CD4-positive, alpha-beta T cell treated with Interleukin-12 subunit alpha and Interleukin-12 subunit beta, for 1 hour (primary cell): ENCODE results near the gene HSD3B7.

ENCODE experiments used
- DNase-seq: peaks from one replicate; pipeline ENCODE4 v3.0.0-alpha.2; 2020

Gene HSD3B7

GRCh38 chr16:30957456-30958174 lies 27.4 kb upstream of the HSD3B7 start, which contains the start of gene SETD1A:
TSS of gene SETD1A (plus strand) at chr16:30957754. CDS start at chr16:30958732, 978 bp downstream.
- DNase-seq = peak; percentile 97

GRCh38 chr16:30958175-30959079 lies 26.6 kb upstream of the HSD3B7 start:
- DNase-seq = no peak

- no peak for DNase-seq
Observed at GRCh38 chr16:30961384-30961783, 23.6 kb upstream of the HSD3B7 start.

- no peak for DNase-seq
Observed at GRCh38 chr16:30963925-30964511, 21.0 kb upstream of the HSD3B7 start.

GRCh38 chr16:30964574-30965226 lies 20.3 kb upstream of the HSD3B7 start:
- no peak for DNase-seq

GRCh38 chr16:30965436-30965835 lies 19.6 kb upstream of the HSD3B7 start:
- no peak for DNase-seq

- no peak for DNase-seq
Observed at GRCh38 chr16:30966033-30966619, 18.9 kb upstream of the HSD3B7 start.

GRCh38 chr16:30967795-30968194 lies 17.2 kb upstream of the HSD3B7 start:
- no peak for DNase-seq

- no peak for DNase-seq
Observed at GRCh38 chr16:30969246-30969842, 15.7 kb upstream of the HSD3B7 start.

- DNase-seq = no peak
Observed at GRCh38 chr16:30971298-30971697, 13.7 kb upstream of the HSD3B7 start.

- DNase-seq = no peak
Observed at GRCh38 chr16:30972872-30973271, 12.1 kb upstream of the HSD3B7 start.

- no peak for DNase-seq
Observed at GRCh38 chr16:30974348-30974747, 10.7 kb upstream of the HSD3B7 start.

- DNase-seq = no peak
Observed at GRCh38 chr16:30976486-30976885, 8.5 kb upstream of the HSD3B7 start.

GRCh38 chr16:30977502-30977901 lies 7.5 kb upstream of the HSD3B7 start:
- DNase-seq = no peak

- DNase-seq = no peak
Observed at GRCh38 chr16:30979170-30980022, 5.6 kb upstream of the HSD3B7 start.

GRCh38 chr16:30980023-30980371 lies 5.0 kb upstream of the HSD3B7 start:
- no peak for DNase-seq

GRCh38 chr16:30980434-30980833 lies 4.6 kb upstream of the HSD3B7 start:
- no peak for DNase-seq

- no peak for DNase-seq
Observed at GRCh38 chr16:30980959-30981358, 4.0 kb upstream of the HSD3B7 start.

GRCh38 chr16:30982548-30983288 lies 2.3 kb upstream of the HSD3B7 start:
- DNase-seq = no peak

GRCh38 chr16:30983289-30983889 lies 1.6 kb upstream of the HSD3B7 start:
- DNase-seq = no peak
